Activated CD4-positive, alpha-beta T cell treated with anti-CD3 and anti-CD28 coated beads for 24 hours (primary cell): ENCODE results near the gene OSBPL10.

Experiments
- DNase-seq, 2 donors: peaks; one replicate each; pipeline ENCODE4 v3.0.0-alpha.2; 2020; ENCODE audit warnings: low read depth in 2 of 2

Gene OSBPL10

GRCh38 chr3:31744913-31745312 lies 236.1 kb downstream of the OSBPL10 start:
- no peak for DNase-seq

- no peak for DNase-seq
These were observed 237.6 kb downstream of the OSBPL10 start for GRCh38 chr3:31743331-31744089.

- no peak for DNase-seq
These were observed 240.7 kb downstream of the OSBPL10 start for GRCh38 chr3:31740397-31740796.

- no peak for DNase-seq
These were observed 242.7 kb downstream of the OSBPL10 start for GRCh38 chr3:31738412-31738811.

DNA sequence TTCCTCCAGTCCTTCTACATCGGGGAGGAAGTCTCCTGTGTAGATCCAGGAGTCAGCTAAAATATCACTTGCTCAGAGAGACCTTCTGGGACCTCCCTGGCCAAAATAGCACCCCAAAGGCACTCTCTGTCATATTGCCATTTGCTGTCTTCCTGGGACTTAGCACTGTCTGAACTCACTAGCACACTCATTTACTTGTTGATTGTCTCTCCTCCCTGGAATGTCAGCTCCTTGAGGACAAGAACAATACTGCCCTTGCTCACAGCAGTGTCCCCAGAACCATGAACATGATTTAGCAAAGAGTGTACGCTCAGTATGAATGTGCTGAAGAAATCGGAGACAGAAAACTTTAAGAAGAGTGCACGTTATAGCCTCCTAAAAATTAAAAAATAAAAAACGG lies 245.4 kb downstream of the OSBPL10 start:
- no peak for DNase-seq

DNA sequence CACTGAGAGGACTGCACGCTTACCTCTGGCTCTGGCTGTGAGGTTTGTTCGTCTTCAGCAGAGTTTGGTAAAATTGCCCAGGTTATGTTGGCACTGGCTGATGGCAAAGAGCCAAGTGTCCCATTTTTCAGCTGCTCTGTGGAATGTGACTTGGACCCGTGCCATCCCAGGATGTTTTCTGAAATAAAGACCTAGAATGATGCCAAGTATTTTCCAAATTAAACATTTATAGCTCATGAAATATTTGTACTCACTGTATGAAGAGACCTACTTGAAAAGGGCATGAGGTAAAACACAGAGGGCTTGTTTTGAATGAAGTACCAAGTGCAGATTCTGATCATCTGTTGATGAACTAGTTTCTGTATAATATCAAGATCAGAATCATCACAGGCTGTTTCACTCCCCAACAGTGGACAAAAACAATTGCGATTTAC lies 247.8 kb downstream of the OSBPL10 start:
- DNase-seq: no peak

- DNase-seq: no peak
These were observed 248.5 kb downstream of the OSBPL10 start for GRCh38 chr3:31732548-31732947.

DNA sequence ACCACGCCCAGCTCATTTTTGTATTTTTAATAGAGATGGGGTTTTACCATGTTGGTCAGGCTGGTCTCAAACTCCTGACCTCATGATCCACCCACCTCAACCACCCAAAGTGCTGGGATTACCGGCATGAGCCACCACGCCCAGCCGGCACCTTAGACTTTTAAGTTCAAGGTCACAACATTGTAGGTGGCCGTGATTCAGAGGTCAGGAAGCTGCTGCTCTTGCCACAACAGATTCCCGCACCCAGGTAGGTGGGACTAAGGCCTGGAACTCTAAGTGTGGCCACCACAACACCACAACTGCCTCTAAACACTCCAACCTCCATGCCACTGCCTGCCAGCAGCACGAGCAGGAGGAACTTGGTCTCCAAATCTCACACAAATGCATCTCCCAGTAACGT lies 251.5 kb downstream of the OSBPL10 start:
- DNase-seq: no peak

- no peak for DNase-seq
These were observed 252.0 kb downstream of the OSBPL10 start for GRCh38 chr3:31729082-31729481.

- DNase-seq: no peak
These were observed 252.7 kb downstream of the OSBPL10 start for GRCh38 chr3:31728403-31728802.

GRCh38 chr3:31725976-31726375 lies 255.1 kb downstream of the OSBPL10 start:
- no peak for DNase-seq

DNA sequence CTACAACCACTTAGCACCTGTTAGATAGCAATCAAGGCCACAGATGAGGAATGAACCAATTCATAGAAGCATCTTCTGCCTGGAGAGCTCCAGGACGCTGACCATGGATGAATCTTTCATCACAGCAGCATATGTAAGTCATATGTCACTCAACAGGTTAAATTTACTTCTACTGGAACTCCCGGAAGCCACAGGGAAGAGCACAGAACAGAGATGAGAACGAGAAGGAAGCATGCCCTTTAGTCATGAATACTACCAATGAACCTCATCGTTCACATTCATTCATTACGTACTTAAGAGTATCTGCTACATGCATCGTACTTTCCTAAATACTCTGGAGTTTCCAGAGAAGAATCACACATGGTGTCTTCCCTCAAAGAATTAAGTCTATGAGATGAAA lies 255.5 kb downstream of the OSBPL10 start:
- no peak for DNase-seq

GRCh38 chr3:31724651-31725050 lies 256.4 kb downstream of the OSBPL10 start:
- DNase-seq: no peak

DNA sequence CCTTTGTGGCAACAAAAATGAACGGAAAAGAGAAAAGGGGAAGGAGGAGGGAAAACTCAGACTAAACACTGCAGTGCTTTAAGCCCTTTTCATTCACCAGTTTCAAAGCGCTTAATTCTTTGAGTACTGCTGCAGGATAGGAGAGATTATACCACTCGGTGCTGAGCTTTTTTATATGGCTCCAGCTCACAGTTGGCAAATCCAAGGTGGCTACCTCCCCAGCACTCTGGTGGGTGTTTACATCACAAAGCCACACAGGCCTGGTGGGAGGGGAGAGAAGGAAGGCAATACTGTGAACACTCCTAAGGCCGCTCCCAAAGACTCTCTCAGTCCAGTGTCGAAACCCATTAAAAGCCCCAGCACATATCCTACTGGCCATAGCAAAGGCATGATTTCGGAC lies 256.9 kb downstream of the OSBPL10 start:
- DNase-seq: no peak

GRCh38 chr3:31723701-31724100 lies 257.4 kb downstream of the OSBPL10 start:
- no peak for DNase-seq

GRCh38 chr3:31721676-31722075 lies 259.4 kb downstream of the OSBPL10 start:
- no peak for DNase-seq

DNA sequence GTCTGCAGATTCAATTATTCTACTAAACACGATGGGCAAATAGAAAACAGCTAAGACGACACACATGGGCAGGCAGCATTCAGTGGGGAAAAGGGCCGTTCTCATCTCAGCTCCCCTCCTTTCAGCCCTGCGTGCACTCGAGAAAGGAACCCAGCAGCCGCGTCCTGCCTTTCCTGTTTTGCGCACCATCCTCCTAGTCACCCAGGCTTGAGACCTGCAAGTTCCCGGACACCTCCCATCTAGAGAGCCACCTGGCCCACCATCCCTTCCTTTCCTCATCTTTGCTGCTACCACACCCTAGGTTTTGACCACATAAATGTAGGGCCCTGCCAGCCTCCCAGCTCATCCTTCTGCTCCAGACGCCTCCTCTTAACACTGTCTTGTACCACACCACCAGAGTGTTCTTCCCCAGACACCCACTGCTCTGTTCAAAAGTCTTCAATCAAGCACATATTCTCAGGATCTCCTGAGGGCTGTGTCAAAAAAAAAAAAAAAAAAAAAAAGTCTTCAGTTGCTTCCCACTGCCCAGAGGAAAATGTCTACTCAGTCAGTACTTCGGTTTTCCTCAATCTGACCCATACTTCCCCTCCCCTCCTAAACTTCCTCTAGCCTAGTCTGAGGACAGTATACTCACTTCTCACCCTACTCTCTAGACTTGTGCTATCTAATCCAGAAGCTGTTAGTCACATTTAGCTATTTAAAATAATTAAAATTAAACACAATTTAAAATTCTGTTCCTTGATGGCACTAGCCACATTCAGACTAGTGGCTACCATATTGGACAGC lies 266.4 kb downstream of the OSBPL10 start:
- DNase-seq: no peak

DNA sequence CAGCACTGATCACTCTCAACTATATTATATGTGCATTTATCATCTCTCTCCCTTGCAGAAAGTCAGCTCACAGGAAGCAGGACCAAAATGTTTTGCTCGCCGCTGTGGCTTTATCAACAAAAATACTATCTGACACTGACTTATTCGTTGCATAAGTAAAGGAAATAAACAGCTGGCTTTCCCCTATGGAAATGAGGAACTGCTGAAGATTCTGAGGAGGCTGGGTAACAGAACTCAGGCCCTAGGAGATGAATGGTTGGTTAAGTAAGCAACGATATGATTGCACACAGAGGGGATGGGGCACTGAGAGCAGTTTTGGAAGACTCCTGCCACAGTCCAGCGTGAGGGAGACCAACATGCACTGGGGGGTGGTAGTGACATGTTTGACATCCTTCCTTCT lies 267.2 kb downstream of the OSBPL10 start:
- DNase-seq: no peak

- no peak for DNase-seq
These were observed 270.8 kb downstream of the OSBPL10 start for GRCh38 chr3:31710123-31710803.

DNA sequence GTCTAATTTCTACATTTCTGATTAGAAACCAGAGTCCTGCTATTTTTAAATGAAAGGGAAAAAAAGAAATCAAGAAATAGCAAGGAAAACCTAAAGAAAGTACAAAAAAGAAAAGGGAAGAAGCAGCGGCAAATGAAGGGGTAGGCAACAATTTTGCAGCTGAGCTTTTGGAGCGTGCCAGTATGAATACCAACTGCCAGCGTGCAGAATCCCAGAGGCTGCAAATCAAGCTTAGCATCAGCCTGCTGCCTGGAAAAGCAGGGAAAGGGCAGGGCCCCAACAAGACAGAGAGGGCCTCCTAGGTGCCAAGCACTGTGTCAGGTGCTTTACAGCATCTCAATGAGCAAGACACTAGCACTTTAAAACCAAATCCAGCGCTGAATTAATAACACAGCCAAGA lies 271.5 kb downstream of the OSBPL10 start:
- no peak for DNase-seq

DNA sequence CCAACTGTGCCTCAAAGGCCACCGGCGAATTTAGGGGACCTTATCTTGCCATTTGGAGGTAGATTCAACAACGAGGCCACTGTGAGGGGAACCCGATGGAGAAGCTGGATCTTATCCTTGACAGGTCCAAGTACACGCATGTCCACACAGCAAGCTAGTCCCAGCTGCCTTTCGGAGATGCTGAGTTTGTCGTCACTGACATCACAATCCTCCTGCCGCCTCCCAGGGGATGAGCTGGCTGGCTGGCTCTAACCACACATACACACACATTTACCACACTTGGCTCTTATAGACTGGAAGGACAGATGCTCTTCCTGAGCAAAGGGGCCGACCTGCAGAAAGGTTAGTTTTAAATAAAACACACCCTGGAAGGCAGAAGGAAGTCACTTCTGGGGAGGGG lies 272.1 kb downstream of the OSBPL10 start:
- DNase-seq: no peak

DNA sequence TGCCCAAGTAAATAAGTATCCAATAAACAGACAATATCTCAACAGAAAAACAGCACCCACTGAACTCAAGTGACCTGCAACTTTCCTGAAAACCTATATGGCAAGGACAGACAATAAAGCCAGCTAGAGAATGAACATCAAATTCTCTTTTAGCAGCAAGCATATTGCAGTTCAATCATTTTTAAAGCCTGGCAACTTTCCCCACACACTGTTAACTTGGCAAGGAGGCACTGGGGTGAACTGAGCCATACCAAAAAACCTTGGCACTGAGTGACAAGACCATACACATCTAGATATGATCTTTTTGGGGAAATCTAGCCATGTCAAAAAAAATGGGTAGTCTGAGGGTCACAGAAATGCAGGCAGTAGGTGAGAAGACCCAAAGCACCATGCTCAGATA lies 273.8 kb downstream of the OSBPL10 start:
- no peak for DNase-seq

DNA sequence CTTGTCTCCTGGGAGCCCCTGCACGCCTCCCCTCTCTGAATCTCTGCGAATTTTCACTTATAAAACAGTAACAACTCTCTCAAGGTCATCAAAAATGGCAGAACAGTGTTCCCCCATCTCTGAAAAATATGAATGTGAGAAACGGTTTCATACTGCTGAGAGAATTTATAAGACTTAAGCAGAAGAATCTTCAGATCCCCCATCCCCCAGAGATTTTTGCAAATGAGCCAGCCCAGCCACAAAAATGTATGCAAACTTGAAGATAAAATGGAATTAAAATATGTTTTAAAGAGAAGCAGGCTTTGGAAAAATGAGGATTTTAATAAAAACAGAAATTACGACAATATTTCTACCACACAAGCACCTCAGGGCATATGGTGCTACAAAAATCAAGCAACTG lies 275.3 kb downstream of the OSBPL10 start:
- no peak for DNase-seq
